ENCODE results near the gene RMND5A.
A peak's percentile ranks its signal among the peaks of the same experiment; 100 is the strongest.
"Not testable (repeated sequence)": the region's sequence is repeated elsewhere in the genome, so short reads cannot be mapped to it uniquely, and the experiment has no call there.

Gene RMND5A

GRCh38 chr2:86714579-86715173 lies 5.4 kb upstream of the RMND5A start:
- not testable (repeated sequence) for DNase-seq (ENCODE audit: low read depth)

GRCh38 chr2:86719263-86719636 lies 841 bp upstream of the RMND5A start:
- DNase-seq (ENCODE audit: low read depth), result not testable (repeated sequence)

GRCh38 chr2:86720540-86721320 lies 639 bp downstream of the RMND5A start:
- peak; percentile 43 for DNase-seq (ENCODE audit: low read depth)

- DNase-seq (ENCODE audit: low read depth), result not testable (repeated sequence)
Observed at GRCh38 chr2:86725706-86726105, 5.6 kb downstream of the RMND5A start.

GRCh38 chr2:86732040-86732525 lies 12.0 kb downstream of the RMND5A start:
- DNase-seq (ENCODE audit: low read depth), result not testable (repeated sequence)

- DNase-seq (ENCODE audit: low read depth), result not testable (repeated sequence)
Observed at GRCh38 chr2:86732837-86733236, 12.7 kb downstream of the RMND5A start.

GRCh38 chr2:86733528-86733927 lies 13.4 kb downstream of the RMND5A start:
- DNase-seq (ENCODE audit: low read depth), result not testable (repeated sequence)

GRCh38 chr2:86734896-86735295 lies 14.8 kb downstream of the RMND5A start:
- not testable (repeated sequence) for DNase-seq (ENCODE audit: low read depth)

- DNase-seq (ENCODE audit: low read depth), result not testable (repeated sequence)
Observed at GRCh38 chr2:86739485-86739884, 19.4 kb downstream of the RMND5A start.

- not testable (repeated sequence) for DNase-seq (ENCODE audit: low read depth)
Observed at GRCh38 chr2:86739889-86740288, 19.8 kb downstream of the RMND5A start.

- not testable (repeated sequence) for DNase-seq (ENCODE audit: low read depth)
Observed at GRCh38 chr2:86741889-86742498, 21.9 kb downstream of the RMND5A start.

GRCh38 chr2:86744152-86744551 lies 24.1 kb downstream of the RMND5A start:
- no peak for DNase-seq (ENCODE audit: low read depth)

GRCh38 chr2:86746939-86747338 lies 26.8 kb downstream of the RMND5A start:
- DNase-seq (ENCODE audit: low read depth), result no peak

GRCh38 chr2:86747711-86748639 lies 27.9 kb downstream of the RMND5A start:
- DNase-seq (ENCODE audit: low read depth), result no peak

GRCh38 chr2:86750240-86750839 lies 30.2 kb downstream of the RMND5A start:
- no peak for DNase-seq (ENCODE audit: low read depth)

- no peak for DNase-seq (ENCODE audit: low read depth)
Observed at GRCh38 chr2:86751778-86752177, 31.7 kb downstream of the RMND5A start.

GRCh38 chr2:86752934-86753333 lies 32.8 kb downstream of the RMND5A start:
- DNase-seq (ENCODE audit: low read depth), result no peak

- DNase-seq (ENCODE audit: low read depth), result no peak
Observed at GRCh38 chr2:86753606-86754005, 33.5 kb downstream of the RMND5A start.

- DNase-seq (ENCODE audit: low read depth), result no peak
Observed at GRCh38 chr2:86758405-86758804, 38.3 kb downstream of the RMND5A start.

- DNase-seq (ENCODE audit: low read depth), result no peak
Observed at GRCh38 chr2:86760371-86760770, 40.3 kb downstream of the RMND5A start.

- no peak for DNase-seq (ENCODE audit: low read depth)
Observed at GRCh38 chr2:86764661-86765309, 44.7 kb downstream of the RMND5A start.

Measured in T-helper 22 cell (primary cell).